Epithelial cell of esophagus (primary cell): ENCODE results near the gene CPA3.

Experiments
- DNase-seq: peaks from one replicate; pipeline ENCODE4 v3.0.0; 2010; ENCODE audit warnings: low read depth
- H3K4me3 ChIP-seq: 2 replicates; pipeline ENCODE4 v1.5.1; 2011; ENCODE audit warnings: mild to moderate bottlenecking, low read length, control low read depth
- TF ChIP-seq, protein P1 (sequence below): IDR thresholded peaks from 2 replicates; pipeline ENCODE4 v1.5.1; 2011; ENCODE audit warnings: low read depth, mild to moderate bottlenecking, low read length, control low read depth, inconsistent platforms; ENCODE audit not compliant: insufficient read depth; ENCODE audit errors: missing control alignments

The CPA3 gene

GRCh38 chr3:148911592-148911991, 46.5 kb downstream of the CPA3 start:
- no peak overlapping the region for H3K4me3 ChIP-seq
- DNase-seq: no peak
- TF ChIP-seq, protein P1, sequence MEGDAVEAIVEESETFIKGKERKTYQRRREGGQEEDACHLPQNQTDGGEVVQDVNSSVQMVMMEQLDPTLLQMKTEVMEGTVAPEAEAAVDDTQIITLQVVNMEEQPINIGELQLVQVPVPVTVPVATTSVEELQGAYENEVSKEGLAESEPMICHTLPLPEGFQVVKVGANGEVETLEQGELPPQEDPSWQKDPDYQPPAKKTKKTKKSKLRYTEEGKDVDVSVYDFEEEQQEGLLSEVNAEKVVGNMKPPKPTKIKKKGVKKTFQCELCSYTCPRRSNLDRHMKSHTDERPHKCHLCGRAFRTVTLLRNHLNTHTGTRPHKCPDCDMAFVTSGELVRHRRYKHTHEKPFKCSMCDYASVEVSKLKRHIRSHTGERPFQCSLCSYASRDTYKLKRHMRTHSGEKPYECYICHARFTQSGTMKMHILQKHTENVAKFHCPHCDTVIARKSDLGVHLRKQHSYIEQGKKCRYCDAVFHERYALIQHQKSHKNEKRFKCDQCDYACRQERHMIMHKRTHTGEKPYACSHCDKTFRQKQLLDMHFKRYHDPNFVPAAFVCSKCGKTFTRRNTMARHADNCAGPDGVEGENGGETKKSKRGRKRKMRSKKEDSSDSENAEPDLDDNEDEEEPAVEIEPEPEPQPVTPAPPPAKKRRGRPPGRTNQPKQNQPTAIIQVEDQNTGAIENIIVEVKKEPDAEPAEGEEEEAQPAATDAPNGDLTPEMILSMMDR: no peak

DNA sequence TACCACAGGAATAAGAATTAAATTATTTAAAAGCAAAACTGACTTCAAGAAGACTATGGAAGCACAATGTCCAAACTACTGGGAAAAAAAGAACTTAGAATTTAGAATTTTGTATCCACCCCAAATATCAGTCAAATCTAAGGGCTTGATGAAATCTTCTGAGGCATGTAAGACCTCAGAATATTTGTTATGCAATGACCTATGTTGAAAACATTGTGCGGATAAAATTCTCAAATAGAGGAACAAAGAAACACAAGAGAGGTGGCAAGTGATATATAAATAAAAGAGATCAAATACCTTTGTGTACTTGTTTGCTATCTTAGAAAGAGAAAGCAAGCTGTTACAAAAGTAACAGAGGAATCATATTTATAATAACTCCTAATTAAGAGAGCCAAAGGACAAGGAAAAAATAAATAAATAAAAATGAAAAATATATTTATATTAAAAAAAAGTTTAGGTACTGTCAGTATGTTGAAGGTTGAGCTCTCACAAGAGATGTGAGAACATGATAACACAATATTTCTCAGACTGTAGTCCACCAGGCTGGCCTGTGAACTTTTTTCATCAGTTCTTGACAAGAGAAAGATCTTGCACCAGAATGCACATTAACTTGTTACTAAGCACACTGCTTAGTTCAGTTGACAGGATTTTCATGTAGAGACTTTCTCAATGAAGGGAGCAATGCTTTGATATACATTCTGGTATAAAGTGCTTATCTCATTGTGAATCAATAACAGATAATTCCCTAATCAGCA, 50.0 kb downstream of the CPA3 start:
- no peak for DNase-seq
- no peak overlapping the region for H3K4me3 ChIP-seq
- TF ChIP-seq, protein P1: no peak

GRCh38 chr3:148916132-148916531, 51.0 kb downstream of the CPA3 start:
- no peak overlapping the region for H3K4me3 ChIP-seq
- DNase-seq: no peak
- TF ChIP-seq, protein P1: no peak

- no peak overlapping the region for H3K4me3 ChIP-seq
- DNase-seq: no peak
- TF ChIP-seq, protein P1: no peak
Observed at GRCh38 chr3:148922467-148922866, 57.4 kb downstream of the CPA3 start.

GRCh38 chr3:148923592-148923991, 58.5 kb downstream of the CPA3 start:
- TF ChIP-seq, protein P1: no peak
- no peak overlapping the region for H3K4me3 ChIP-seq
- no peak for DNase-seq

DNA sequence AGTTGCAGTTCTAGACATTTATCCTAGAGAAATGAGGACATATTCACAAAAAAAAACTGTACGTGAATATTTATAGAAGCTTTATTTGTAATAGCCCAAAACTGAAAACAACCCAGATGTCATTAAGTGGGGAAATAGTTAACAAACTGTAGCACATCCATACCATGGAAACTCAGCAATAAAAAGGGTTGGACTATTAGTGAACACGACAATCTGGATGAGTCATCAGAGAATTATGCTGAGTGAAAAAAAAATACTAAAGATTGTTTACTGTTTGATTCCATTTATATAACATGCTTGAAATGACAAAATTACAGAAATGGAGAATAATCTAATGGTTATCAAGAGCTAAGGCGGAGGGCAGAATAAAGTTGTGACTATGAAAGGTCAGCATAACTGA, 59.5 kb downstream of the CPA3 start:
- peak; percentile 15 for DNase-seq
- TF ChIP-seq, protein P1: no peak

DNA sequence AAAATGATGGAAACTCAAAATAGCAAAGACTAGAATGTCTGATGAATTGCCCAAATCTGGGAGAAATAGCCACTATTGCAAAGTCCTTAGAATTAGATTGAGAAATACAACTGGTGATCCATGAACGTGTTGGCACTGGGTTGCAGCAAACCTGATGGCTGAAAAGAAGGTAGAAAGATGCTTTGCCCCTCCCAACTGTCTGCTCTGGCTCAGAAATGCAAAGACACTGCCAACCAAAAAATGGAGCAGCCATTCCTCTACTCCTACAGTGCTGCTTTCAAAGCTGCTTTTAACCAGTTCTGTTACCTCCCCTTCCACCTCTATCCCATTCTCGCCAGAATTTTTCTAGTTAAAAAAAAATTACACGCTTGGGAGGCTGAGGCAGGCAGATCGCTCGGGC, 60.7 kb downstream of the CPA3 start:
- no peak for DNase-seq
- TF ChIP-seq, protein P1: no peak
- H3K4me3 ChIP-seq: no peak overlapping the region

More for the DNA sequence above, 59.5 kb downstream of the CPA3 start:
- H3K4me3 ChIP-seq: no peak overlapping the region
